Measurements from ENCODE around the gene FAM83G.
"Not testable (repeated sequence)": the region's sequence is repeated elsewhere in the genome, so short reads cannot be mapped to it uniquely, and the experiment has no call there.

Gene FAM83G

GRCh38 chr17:19021622-19022083, 17.1 kb upstream of the FAM83G start:
- H3K4me3 ChIP-seq (replicated peaks; ENCODE audit: low read depth, low read length), result no peak overlapping the region
- no peak for DNase-seq (ENCODE audit: low read depth)
- no peak for TF ChIP-seq CTCF (IDR thresholded peaks at IDR 0.05; ENCODE audit: low read length, missing control alignments)

DNA sequence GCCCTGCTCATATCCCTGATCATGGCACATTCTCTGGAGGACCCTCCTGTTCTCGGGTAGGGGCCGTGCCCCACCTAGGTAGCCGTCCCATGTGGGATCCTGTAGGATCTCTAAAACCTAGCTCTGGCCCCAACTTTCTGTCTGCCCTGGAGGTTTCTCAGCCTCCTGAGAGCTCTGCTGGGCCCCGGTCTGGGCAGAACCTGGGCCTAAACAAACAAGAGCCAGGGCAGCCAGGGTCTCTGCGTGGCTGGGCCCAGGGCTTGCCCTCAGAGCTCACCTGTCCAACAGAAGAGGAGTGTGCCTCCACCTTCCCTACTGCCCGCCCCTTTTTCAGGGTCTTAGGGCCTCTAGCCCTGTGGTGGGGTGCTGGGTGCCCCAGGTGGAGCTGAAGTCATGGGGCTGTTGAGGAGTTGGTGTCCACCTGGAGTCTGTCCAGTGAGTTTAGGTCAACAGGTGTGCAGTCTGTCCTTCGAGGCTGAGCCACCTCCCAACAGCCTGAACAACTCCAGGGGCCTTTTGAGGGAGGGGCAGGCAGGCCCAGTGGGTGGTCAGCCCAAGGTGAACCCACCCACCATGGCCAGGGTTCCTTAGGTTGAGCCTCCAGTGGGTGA, 16.6 kb upstream of the FAM83G start:
- not testable (repeated sequence) for DNase-seq (ENCODE audit: low read depth)

GRCh38 chr17:19020016-19020415, 15.5 kb upstream of the FAM83G start:
- no peak for TF ChIP-seq CTCF (IDR thresholded peaks at IDR 0.05; ENCODE audit: low read length, missing control alignments)
- no peak for DNase-seq (ENCODE audit: low read depth)
- no peak overlapping the region for H3K4me3 ChIP-seq (replicated peaks; ENCODE audit: low read depth, low read length)

More for the DNA sequence above, 16.6 kb upstream of the FAM83G start:
- not testable (repeated sequence) for H3K4me3 ChIP-seq (replicated peaks; ENCODE audit: low read depth, low read length)

- no peak for DNase-seq (ENCODE audit: low read depth)
- H3K4me3 ChIP-seq (replicated peaks; ENCODE audit: low read depth, low read length), result no peak overlapping the region
- TF ChIP-seq CTCF (IDR thresholded peaks at IDR 0.05; ENCODE audit: low read length, missing control alignments), result no peak
Observed at GRCh38 chr17:19019041-19019941, 14.7 kb upstream of the FAM83G start.

DNA sequence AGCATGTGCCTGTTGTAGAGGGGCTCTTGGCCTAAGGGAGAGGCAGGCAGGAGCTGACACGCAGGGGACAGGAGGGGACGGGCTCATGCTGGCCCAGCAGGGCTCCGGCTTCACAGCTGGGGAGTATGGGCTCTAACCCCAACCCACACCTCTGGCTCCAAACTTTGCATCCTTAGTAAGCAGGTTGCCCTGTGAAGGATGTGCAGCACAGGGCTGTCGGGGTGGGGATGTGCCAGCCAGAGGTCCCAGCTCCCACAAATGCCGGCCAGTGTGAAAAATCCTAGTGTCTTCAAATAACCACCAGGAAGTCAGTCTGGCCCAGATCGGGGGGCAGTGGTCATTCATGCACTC, 14.0 kb upstream of the FAM83G start:
- no peak for DNase-seq (ENCODE audit: low read depth)
- TF ChIP-seq CTCF (IDR thresholded peaks at IDR 0.05; ENCODE audit: low read length, missing control alignments), result no peak
- no peak overlapping the region for H3K4me3 ChIP-seq (replicated peaks; ENCODE audit: low read depth, low read length)

DNA sequence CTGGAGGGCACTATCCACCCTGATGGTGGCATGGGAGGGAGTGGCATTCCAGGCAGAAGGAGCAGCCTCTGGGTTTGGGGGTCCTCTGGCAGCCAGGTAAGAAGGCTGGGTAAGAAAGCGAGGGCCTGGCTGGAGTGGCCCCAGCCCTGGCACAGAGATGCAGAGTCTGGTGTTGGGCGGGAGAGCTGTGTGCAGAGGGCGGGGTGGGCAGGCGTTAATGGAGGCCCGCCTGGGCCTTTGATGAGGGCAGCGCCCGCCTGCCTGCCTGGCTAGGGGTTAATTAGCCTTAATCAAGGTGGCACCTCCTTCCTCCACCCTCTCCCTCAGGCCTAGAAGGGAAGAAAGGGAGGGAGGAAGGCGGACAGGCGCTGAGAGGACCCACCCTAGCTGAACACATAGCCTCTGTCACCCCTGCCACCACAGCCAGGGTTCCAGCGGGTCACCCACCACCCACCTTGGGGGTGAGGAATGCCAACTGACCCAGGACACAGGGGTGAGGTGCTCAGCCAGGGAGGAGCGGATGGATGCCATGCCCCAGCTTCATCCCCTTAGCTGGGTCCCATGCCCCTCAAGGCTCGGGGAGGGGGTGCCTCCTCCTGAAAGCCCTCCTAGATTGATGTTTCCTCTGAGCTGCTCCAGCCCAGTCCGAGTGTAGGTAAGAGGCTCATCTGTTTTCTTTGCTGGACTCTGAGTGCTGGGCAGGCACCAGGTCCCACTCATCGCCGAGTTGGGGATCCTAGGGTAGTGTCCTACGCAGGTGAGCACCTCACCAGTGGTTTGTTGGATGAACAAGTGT, 13.4 kb upstream of the FAM83G start:
- H3K4me3 ChIP-seq (replicated peaks; ENCODE audit: low read depth, low read length), result no peak overlapping the region
- TF ChIP-seq CTCF (IDR thresholded peaks at IDR 0.05; ENCODE audit: low read length, missing control alignments), result no peak
- no peak for DNase-seq (ENCODE audit: low read depth)

GRCh38 chr17:19017401-19017800, 12.8 kb upstream of the FAM83G start:
- DNase-seq (ENCODE audit: low read depth), result no peak
- H3K4me3 ChIP-seq (replicated peaks; ENCODE audit: low read depth, low read length), result no peak overlapping the region
- TF ChIP-seq CTCF (IDR thresholded peaks at IDR 0.05; ENCODE audit: low read length, missing control alignments), result no peak
